OCI-LY7 (cell line): ENCODE measurements around the gene ESM1. TPM values are rescaled to one million over a fixed set of nuclear protein-coding genes. Genes with fewer than 3 reads are reported as not detected.

Source experiments
- BruUV-seq: library from RNA; stranded (reverse); fragments of 400-500 nt; replicated peaks from 2 replicates; lab custom pipeline; 2021; lab: Mats Ljungman, UMichigan
- CTCF ChIA-PET: fragments of 300-600 bp; sonication (Branson Sonifier 250); formaldehyde crosslinking; loops from one replicate; lab custom pipeline; 2022; ENCODE audit warnings: antibody characterized with exemption; ENCODE audit not compliant: unreplicated experiment; lab: Charles Lee
- POLR2A ChIA-PET: fragments of 300-600 bp; sonication (Branson Sonifier 250); formaldehyde crosslinking; loops from one replicate; lab custom pipeline; 2022; ENCODE audit warnings: antibody characterized with exemption; lab: Charles Lee
- DNase-seq: peaks from one replicate; pipeline ENCODE4 v3.0.0-alpha.2; 2015; ENCODE audit warnings: low spot score
- H2AFZ ChIP-seq: fragments of 200-600 bp; sonication (generic), shearing (Covaris generic); 2 replicates; pipeline ENCODE4 v1.6.1; 2014; ENCODE audit warnings: mild to moderate bottlenecking, antibody characterized with exemption, low read length, moderate library complexity
- H3K27ac ChIP-seq: fragments of 200-600 bp; sonication (generic); 2 replicates; pipeline ENCODE4 v1.5.1; 2014; ENCODE audit warnings: mixed run types, low read depth, mild to moderate bottlenecking, moderate library complexity, low read length, inconsistent platforms; ENCODE audit not compliant: poor library complexity, severe bottlenecking
- H3K36me3 ChIP-seq: fragments of 200-600 bp; sonication (generic); 2 replicates; pipeline ENCODE4 v1.6.1; 2014; ENCODE audit warnings: mild to moderate bottlenecking, antibody characterized with exemption, low read length, moderate library complexity, mixed read lengths; ENCODE audit not compliant: insufficient read depth
- H3K4me1 ChIP-seq: fragments of 200-600 bp; sonication (generic); 2 replicates; pipeline ENCODE4 v1.5.1; 2014; ENCODE audit warnings: mild to moderate bottlenecking, low read length; ENCODE audit not compliant: insufficient read depth, poor library complexity, severe bottlenecking
- H3K4me2 ChIP-seq: fragments of 200-600 bp; sonication (generic); 2 replicates; pipeline ENCODE4 v1.6.1; 2014; ENCODE audit warnings: mild to moderate bottlenecking, low read length
- H3K4me3 ChIP-seq: fragments of 200-600 bp; sonication (generic); 2 replicates; pipeline ENCODE4 v1.5.1; 2014; ENCODE audit warnings: mild to moderate bottlenecking, low read depth, low read length; ENCODE audit not compliant: poor library complexity, severe bottlenecking
- H3K79me2 ChIP-seq: fragments of 200-600 bp; sonication (generic); 2 replicates; pipeline ENCODE4 v1.6.1; 2016; ENCODE audit warnings: low read depth, mild to moderate bottlenecking, low read length, moderate library complexity, mixed read lengths; ENCODE audit not compliant: insufficient read depth
- H3K9me2 ChIP-seq: fragments of 200-600 bp; sonication (generic); 2 replicates; pipeline ENCODE4 v1.6.1; 2016; ENCODE audit warnings: mild to moderate bottlenecking, low read length, mixed read lengths; ENCODE audit not compliant: insufficient read depth
- H3K9me3 ChIP-seq: fragments of 200-600 bp; sonication (generic); 2 replicates; pipeline ENCODE4 v1.6.1; 2014; ENCODE audit warnings: mild to moderate bottlenecking, mixed run types, low read length, mixed read lengths
- H4K20me1 ChIP-seq: fragments of 200-600 bp; sonication (generic); 2 replicates; pipeline ENCODE4 v1.6.1; 2014; ENCODE audit warnings: mild to moderate bottlenecking, antibody characterized with exemption, low read length, moderate library complexity, mixed read lengths; ENCODE audit not compliant: insufficient read depth
- EZH2phosphoT487 ChIP-seq: fragments of 200-600 bp; sonication (generic); IDR thresholded peaks from 2 replicates; pipeline ENCODE4 v1.6.1; 2018; ENCODE audit warnings: low read depth, borderline replicate concordance, mild to moderate bottlenecking, mixed run types, antibody characterized with exemption, low read length, moderate library complexity, mixed read lengths
- intact Hi-C: fragments of 100-400 bp; cut with micrococcal nuclease; formaldehyde crosslinking; loops from one replicate; pipeline ENCODE4 v1.10.0; 2022; ENCODE audit not compliant: unreplicated experiment
- total RNA-seq, 2 experiments: library from RNA; depleted of rRNA in 1 of 2; stranded (reverse); fragments of >200 nt in 1 of 2; shearing (Covaris generic) in 1 of 2; gene quantifications; 2 replicates each; pipeline ENCODE4 v1.2.3, GENCODE V29; 2014 to 2022
- TF ChIP-seq, protein P1 (sequence below): fragments of 200-600 bp; sonication (generic); conservative IDR thresholded peaks from 2 replicates; pipeline ENCODE4 v1.5.1; 2014; ENCODE audit warnings: mild to moderate bottlenecking, antibody characterized with exemption, low read length, moderate library complexity, mixed read lengths

ESM1 gene
- total RNA-seq, 2 experiments from 2014 or later: not detected

DNA sequence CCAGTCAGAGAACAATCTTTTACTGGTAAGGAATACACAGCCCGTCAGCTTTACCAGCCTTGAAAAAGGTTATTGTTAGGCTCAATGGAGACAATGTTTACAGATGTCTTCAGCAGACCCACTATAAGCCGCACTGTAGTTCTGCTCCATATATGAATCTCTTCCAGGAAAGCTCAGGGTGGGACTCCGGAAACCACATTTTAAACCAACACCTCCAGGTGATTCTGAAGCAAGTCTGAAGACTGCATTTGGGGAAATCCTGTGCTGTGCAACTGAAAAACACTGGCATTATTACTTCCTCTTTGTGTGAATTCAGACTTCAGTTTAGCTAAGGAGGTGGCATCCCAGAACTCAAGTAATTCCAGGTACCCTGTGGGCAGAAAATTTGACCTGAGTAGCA is 42.2 kb upstream of the ESM1 start:
- POLR2A ChIA-PET: no interaction called here
- H4K20me1 ChIP-seq: no peaks in the 10 kb centered on the region
- intact Hi-C loops: no loop called here

DNA sequence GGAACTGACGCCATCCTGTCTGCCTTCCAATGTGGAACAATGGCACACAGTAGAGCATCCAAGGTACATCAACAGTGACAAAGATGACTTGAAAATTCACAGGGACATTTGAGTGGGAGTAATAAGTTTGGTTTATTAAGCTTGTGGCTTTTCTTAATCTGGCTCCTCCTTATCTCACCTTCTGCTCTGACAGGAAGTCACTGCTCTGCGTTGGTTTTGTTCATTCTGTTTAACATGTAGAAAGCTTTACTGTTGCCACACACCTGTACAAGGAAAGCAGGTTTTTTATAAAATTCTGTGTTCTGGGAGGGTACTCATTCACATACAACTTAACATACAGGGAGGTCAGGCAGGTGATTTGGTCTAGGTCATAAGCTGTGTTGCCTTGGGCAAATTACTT is 37.1 kb upstream of the ESM1 start:
- Histone ChIP-seq H3K4me2 (no peak overlapping the region), H3K79me2 (no peaks in the 10 kb centered on the region), H3K9me2 (no peaks in the 10 kb centered on the region), H3K36me3 (no peaks in the 10 kb centered on the region), H2AFZ (no peak overlapping the region), H4K20me1 (no peaks in the 10 kb centered on the region), H3K9me3 (no peaks in the 10 kb centered on the region), H3K4me1 (no peaks in the 10 kb centered on the region), H3K27ac (no peak overlapping the region), H3K4me3 (no peak overlapping the region)
- no peak for DNase-seq
- no TSS peak for BruUV-seq
- CTCF ChIA-PET: no interaction called here
- intact Hi-C loops: no loop called here
- POLR2A ChIA-PET: no interaction called here
- no peak for TF ChIP-seq EZH2phosphoT487
- TF ChIP-seq, protein P1, sequence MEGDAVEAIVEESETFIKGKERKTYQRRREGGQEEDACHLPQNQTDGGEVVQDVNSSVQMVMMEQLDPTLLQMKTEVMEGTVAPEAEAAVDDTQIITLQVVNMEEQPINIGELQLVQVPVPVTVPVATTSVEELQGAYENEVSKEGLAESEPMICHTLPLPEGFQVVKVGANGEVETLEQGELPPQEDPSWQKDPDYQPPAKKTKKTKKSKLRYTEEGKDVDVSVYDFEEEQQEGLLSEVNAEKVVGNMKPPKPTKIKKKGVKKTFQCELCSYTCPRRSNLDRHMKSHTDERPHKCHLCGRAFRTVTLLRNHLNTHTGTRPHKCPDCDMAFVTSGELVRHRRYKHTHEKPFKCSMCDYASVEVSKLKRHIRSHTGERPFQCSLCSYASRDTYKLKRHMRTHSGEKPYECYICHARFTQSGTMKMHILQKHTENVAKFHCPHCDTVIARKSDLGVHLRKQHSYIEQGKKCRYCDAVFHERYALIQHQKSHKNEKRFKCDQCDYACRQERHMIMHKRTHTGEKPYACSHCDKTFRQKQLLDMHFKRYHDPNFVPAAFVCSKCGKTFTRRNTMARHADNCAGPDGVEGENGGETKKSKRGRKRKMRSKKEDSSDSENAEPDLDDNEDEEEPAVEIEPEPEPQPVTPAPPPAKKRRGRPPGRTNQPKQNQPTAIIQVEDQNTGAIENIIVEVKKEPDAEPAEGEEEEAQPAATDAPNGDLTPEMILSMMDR: no peak

More for the DNA sequence above, 42.2 kb upstream of the ESM1 start:
- no peak for TF ChIP-seq EZH2phosphoT487
- TF ChIP-seq, protein P1: no peak
- Histone ChIP-seq H3K79me2 (no peaks in the 10 kb centered on the region), H3K36me3 (no peaks in the 10 kb centered on the region), H3K4me2 (no peak overlapping the region), H3K9me3 (no peaks in the 10 kb centered on the region), H2AFZ (no peak overlapping the region), H3K4me1 (no peaks in the 10 kb centered on the region), H3K4me3 (no peak overlapping the region), H3K9me2 (no peaks in the 10 kb centered on the region), H3K27ac (no peak overlapping the region)
- no peak for DNase-seq
- CTCF ChIA-PET: no interaction called here
- no TSS peak for BruUV-seq

DNA sequence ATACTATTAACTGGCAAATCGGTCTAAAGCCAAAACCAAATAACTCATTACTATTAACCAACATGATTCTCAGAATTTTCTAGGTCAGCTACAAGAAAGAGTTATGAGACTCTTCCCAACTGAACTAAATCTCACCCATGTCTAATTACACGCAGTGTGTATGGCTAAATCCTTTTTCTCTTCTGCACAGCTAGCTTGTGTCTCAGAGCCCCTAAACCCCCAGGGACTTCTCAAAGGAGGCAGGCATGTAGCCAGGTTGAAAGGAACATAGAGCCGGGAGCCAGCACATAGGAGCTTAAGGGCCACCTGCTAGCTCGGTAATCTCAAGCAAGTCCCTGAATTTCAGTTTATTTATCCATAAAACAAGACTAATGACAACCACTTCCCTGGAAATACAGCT is 36.4 kb upstream of the ESM1 start:
- H3K36me3 ChIP-seq: no peaks in the 10 kb centered on the region
- intact Hi-C loops: no loop called here
- no peaks in the 10 kb centered on the region for H3K9me2 ChIP-seq
- no peak overlapping the region for H3K4me2 ChIP-seq
- H3K27ac ChIP-seq: no peak overlapping the region
- DNase-seq: no peak
- H3K9me3 ChIP-seq: no peaks in the 10 kb centered on the region
- TF ChIP-seq, protein P1: no peak
- TF ChIP-seq EZH2phosphoT487: no peak
- no peaks in the 10 kb centered on the region for H4K20me1 ChIP-seq
- CTCF ChIA-PET: no interaction called here
- no peaks in the 10 kb centered on the region for H3K79me2 ChIP-seq
- BruUV-seq: no TSS peak
- H2AFZ ChIP-seq: no peak overlapping the region
- POLR2A ChIA-PET: no interaction called here
- no peak overlapping the region for H3K4me3 ChIP-seq
- no peaks in the 10 kb centered on the region for H3K4me1 ChIP-seq
